Astrocyte (in vitro differentiated cells and primary cell): ENCODE data around the gene LIPC. TPM values are rescaled to one million over a fixed set of nuclear protein-coding genes. Genes with fewer than 3 reads are reported as not detected.

Source experiments
- DNase-seq: peaks from one replicate; pipeline ENCODE4 v3.0.0-alpha.2; 2010; ENCODE audit warnings: low read depth
- FAIRE-seq: peaks from 2 replicates; lab custom pipeline; 2011; peaks lifted over from hg19 to GRCh38; lab: Jason Lieb, UNC
- H2AFZ ChIP-seq: 2 replicates; pipeline ENCODE4 v1.6.0; 2012; ENCODE audit warnings: low read depth, low read length, inconsistent platforms
- H3K27ac ChIP-seq: 2 replicates; pipeline ENCODE4 v1.5.1; 2011; ENCODE audit warnings: low read depth, low read length, inconsistent platforms
- H3K27me3 ChIP-seq: 2 replicates; pipeline ENCODE4 v1.6.0; 2011; ENCODE audit warnings: low read length, inconsistent platforms; ENCODE audit not compliant: insufficient read depth
- H3K36me3 ChIP-seq: 2 replicates; pipeline ENCODE4 v1.5.1; 2011; ENCODE audit warnings: low read length, inconsistent platforms; ENCODE audit not compliant: insufficient read depth
- H3K4me1 ChIP-seq: 2 replicates; pipeline ENCODE4 v1.5.1; 2011; ENCODE audit warnings: low read length, inconsistent platforms; ENCODE audit not compliant: insufficient read depth
- H3K4me2 ChIP-seq: 2 replicates; pipeline ENCODE4 v1.6.0; 2012; ENCODE audit warnings: low read length, inconsistent platforms
- H3K4me3 ChIP-seq: 2 replicates; pipeline ENCODE4 v1.5.1; 2011; ENCODE audit warnings: low read depth, mild to moderate bottlenecking, low read length, inconsistent platforms; ENCODE audit not compliant: insufficient read depth
- H3K79me2 ChIP-seq: 2 replicates; pipeline ENCODE4 v1.6.0; 2012; ENCODE audit warnings: mild to moderate bottlenecking, low read length, inconsistent platforms; ENCODE audit not compliant: insufficient read depth
- H3K9ac ChIP-seq: 2 replicates; pipeline ENCODE4 v1.6.0; 2012; ENCODE audit warnings: mild to moderate bottlenecking, low read length, inconsistent platforms
- H3K9me3 ChIP-seq: 2 replicates; pipeline ENCODE4 v1.5.1; 2012; ENCODE audit warnings: low read depth, mild to moderate bottlenecking, low read length, inconsistent platforms; ENCODE audit not compliant: insufficient read depth
- H4K20me1 ChIP-seq: 2 replicates; pipeline ENCODE4 v1.6.0; 2012; ENCODE audit warnings: low read length, inconsistent platforms; ENCODE audit not compliant: insufficient read depth
- H3K27ac Mint-ChIP-seq: one replicate; pipeline ENCODE4 v1.8.0; 2021; ENCODE audit warnings: mild to moderate bottlenecking, mixed read lengths; ENCODE audit not compliant: unreplicated experiment
- H3K27me3 Mint-ChIP-seq: one replicate; pipeline ENCODE4 v1.8.0; 2021; ENCODE audit warnings: low read depth, mixed read lengths; ENCODE audit not compliant: unreplicated experiment
- H3K36me3 Mint-ChIP-seq: one replicate; pipeline ENCODE4 v1.8.0; 2021; ENCODE audit warnings: low read depth, mixed read lengths; ENCODE audit not compliant: unreplicated experiment
- H3K4me1 Mint-ChIP-seq: one replicate; pipeline ENCODE4 v1.8.0; 2021; ENCODE audit warnings: low read depth, mixed read lengths; ENCODE audit not compliant: unreplicated experiment
- H3K4me3 Mint-ChIP-seq: one replicate; pipeline ENCODE4 v1.8.0; 2021; ENCODE audit warnings: mild to moderate bottlenecking, moderate library complexity, mixed read lengths; ENCODE audit not compliant: unreplicated experiment
- H3K9me3 Mint-ChIP-seq: one replicate; pipeline ENCODE4 v1.8.0; 2021; ENCODE audit warnings: mild to moderate bottlenecking, mixed read lengths; ENCODE audit not compliant: unreplicated experiment
- EZH2 ChIP-seq: IDR thresholded peaks from 2 replicates; pipeline ENCODE4 v1.6.1; 2012; ENCODE audit warnings: mild to moderate bottlenecking, low read length, inconsistent platforms; ENCODE audit not compliant: insufficient read depth
- total RNA-seq: library from RNA; stranded (reverse); gene quantifications from 2 replicates; pipeline ENCODE4 v1.2.1, GENCODE V29; 2021
- TF ChIP-seq, protein P1 (sequence below): IDR thresholded peaks from 2 replicates; pipeline ENCODE4 v1.5.1; 2011; ENCODE audit warnings: low read depth, mild to moderate bottlenecking, inconsistent platforms, low read length, moderate library complexity; ENCODE audit not compliant: insufficient read depth

LIPC gene
- total RNA-seq, 1 donor from 2014 or later, result not detected

DNA sequence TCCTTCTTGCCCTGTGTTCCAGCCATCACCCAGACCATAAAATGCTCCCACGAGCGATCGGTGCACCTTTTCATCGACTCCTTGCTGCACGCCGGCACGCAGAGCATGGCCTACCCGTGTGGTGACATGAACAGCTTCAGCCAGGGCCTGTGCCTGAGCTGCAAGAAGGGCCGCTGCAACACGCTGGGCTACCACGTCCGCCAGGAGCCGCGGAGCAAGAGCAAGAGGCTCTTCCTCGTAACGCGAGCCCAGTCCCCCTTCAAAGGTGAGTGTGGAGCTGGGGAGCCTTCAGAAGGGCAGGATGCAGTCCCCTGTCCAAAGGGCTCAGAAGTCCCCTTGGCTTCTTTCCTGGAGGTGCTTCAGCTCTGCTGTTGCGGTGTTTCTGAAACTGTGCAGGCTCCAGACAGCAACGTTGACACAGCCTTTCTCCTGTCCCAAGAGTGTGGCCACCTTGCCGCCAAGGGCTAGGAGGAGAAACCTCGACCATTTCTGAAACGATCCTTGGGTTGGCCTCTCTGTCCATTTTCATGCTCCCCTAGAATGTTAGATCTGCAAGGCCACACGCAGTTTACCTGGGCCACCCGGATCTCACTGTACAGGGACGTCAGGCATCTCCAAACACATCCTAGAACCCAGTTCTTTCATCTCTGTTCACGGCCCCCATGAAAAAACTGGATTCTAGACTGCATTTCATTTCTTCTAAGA is 116.7 kb downstream of the LIPC start:
- Mint-ChIP-seq H3K9me3 (no peaks in the 10 kb centered on the region), H3K36me3 (peaks cover 2% of the 10 kb centered on the region), H3K4me1 (peaks cover 59% of the 10 kb centered on the region), H3K27me3 (no peaks in the 10 kb centered on the region), H3K27ac (peak overlapping the region; percentile 94), H3K4me3 (no peak overlapping the region)
- Histone ChIP-seq H3K27ac (peak overlapping the region; percentile 87), H3K9me3 (no peaks in the 10 kb centered on the region), H4K20me1 (no peaks in the 10 kb centered on the region), H3K36me3 (no peaks in the 10 kb centered on the region), H3K9ac (no peak overlapping the region), H3K4me2 (no peak overlapping the region), H3K79me2 (no peaks in the 10 kb centered on the region), H3K4me3 (no peak overlapping the region), H2AFZ (peak overlapping the region; percentile 1), H3K4me1 (peaks cover 50% of the 10 kb centered on the region), H3K27me3 (no peaks in the 10 kb centered on the region)
- FAIRE-seq (no peak), DNase-seq (no peak)
- TF ChIP-seq, protein P1, sequence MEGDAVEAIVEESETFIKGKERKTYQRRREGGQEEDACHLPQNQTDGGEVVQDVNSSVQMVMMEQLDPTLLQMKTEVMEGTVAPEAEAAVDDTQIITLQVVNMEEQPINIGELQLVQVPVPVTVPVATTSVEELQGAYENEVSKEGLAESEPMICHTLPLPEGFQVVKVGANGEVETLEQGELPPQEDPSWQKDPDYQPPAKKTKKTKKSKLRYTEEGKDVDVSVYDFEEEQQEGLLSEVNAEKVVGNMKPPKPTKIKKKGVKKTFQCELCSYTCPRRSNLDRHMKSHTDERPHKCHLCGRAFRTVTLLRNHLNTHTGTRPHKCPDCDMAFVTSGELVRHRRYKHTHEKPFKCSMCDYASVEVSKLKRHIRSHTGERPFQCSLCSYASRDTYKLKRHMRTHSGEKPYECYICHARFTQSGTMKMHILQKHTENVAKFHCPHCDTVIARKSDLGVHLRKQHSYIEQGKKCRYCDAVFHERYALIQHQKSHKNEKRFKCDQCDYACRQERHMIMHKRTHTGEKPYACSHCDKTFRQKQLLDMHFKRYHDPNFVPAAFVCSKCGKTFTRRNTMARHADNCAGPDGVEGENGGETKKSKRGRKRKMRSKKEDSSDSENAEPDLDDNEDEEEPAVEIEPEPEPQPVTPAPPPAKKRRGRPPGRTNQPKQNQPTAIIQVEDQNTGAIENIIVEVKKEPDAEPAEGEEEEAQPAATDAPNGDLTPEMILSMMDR, result no peak
- no peak for TF ChIP-seq EZH2

DNA sequence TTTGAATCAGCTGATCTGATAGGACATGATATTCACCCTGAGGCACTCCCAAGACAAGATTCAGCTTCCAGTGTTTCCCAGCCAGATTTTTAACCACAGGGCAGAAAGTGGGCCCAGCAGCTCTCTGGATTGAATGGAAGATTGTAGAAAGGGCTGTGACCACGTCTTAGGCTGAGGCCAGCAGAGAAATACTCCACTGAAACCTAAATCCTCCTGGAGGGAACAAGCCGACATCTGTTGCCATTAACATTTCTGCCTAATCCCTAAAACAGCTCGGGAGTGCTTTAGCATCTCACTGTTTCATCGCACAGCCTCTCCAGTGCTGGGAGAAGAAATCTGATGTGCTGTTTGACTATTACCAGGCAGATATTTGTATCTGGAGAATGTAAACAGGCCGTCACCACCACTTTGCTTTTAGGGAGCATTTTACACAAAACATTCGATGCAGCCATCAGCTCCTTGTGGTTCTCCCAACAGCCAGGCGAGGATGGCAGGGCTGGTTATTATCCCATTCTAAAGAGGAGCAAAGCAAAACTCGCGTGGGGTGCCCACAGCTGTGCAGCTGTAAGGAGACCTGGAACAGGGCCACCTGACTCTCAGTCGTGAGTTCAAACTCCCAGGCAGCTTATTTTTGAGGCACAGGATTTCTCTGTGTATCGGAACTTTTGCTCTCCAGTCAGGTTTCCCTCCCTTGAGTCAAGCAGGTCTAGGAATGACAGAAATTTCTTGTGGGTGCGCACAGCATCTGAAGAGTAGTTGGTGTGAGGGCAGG is 117.4 kb downstream of the LIPC start:
- Histone ChIP-seq H3K4me2 (no peak overlapping the region), H4K20me1 (no peaks in the 10 kb centered on the region), H3K27me3 (no peaks in the 10 kb centered on the region), H2AFZ (no peak overlapping the region), H3K27ac (no peak overlapping the region), H3K9ac (no peak overlapping the region), H3K4me3 (no peak overlapping the region), H3K9me3 (no peaks in the 10 kb centered on the region), H3K36me3 (no peaks in the 10 kb centered on the region), H3K79me2 (no peaks in the 10 kb centered on the region), H3K4me1 (peaks cover 50% of the 10 kb centered on the region)
- H3K4me3 Mint-ChIP-seq, result peak overlapping the region; percentile 11
- no peaks in the 10 kb centered on the region for H3K27me3 Mint-ChIP-seq
- H3K4me1 Mint-ChIP-seq, result peaks cover 59% of the 10 kb centered on the region
- DNase-seq, result no peak
- H3K36me3 Mint-ChIP-seq, result peaks cover 2% of the 10 kb centered on the region
- H3K27ac Mint-ChIP-seq, result peak overlapping the region; percentile 69
- H3K9me3 Mint-ChIP-seq, result no peaks in the 10 kb centered on the region
- peak; percentile 29 for FAIRE-seq
- TF ChIP-seq, protein P1, result no peak
- TF ChIP-seq EZH2, result no peak

DNA sequence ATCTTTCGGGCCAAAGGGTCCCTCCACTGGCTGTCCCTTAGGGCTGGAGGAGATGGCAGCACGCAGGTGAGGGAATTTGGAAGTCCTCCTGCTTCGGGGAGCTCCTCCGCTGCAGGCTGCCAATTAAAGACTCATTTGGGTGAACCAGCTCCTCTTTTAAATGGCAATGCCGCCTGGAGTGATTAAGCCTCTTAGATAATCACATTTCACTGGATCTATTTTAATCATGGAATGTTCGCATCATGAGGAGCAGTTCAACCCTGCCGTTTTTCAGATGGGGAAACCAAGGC is 117.9 kb downstream of the LIPC start:
- peaks cover 50% of the 10 kb centered on the region for H3K4me1 ChIP-seq
- TF ChIP-seq, protein P1, result no peak
- no peak for TF ChIP-seq EZH2
- no peaks in the 10 kb centered on the region for H3K36me3 ChIP-seq
- Mint-ChIP-seq H3K36me3 (peaks cover 2% of the 10 kb centered on the region), H3K4me1 (peaks cover 59% of the 10 kb centered on the region), H3K27ac (peak overlapping the region; percentile 7), H3K9me3 (no peaks in the 10 kb centered on the region), H3K27me3 (peaks cover 2% of the 10 kb centered on the region), H3K4me3 (no peak overlapping the region)
- H4K20me1 ChIP-seq, result no peaks in the 10 kb centered on the region
- H3K9me3 ChIP-seq, result no peaks in the 10 kb centered on the region
- H3K9ac ChIP-seq, result no peak overlapping the region
- peaks cover 1% of the 10 kb centered on the region for H3K27me3 ChIP-seq
- no peak overlapping the region for H3K27ac ChIP-seq
- DNase-seq (no peak), FAIRE-seq (no peak)
- H2AFZ ChIP-seq, result no peak overlapping the region
- H3K4me3 ChIP-seq, result no peak overlapping the region
- H3K79me2 ChIP-seq, result no peaks in the 10 kb centered on the region
- H3K4me2 ChIP-seq, result no peak overlapping the region
